ENCODE measurements around the gene CHCHD3. TPM values are rescaled to one million over a fixed set of nuclear protein-coding genes. Genes with fewer than 3 reads are reported as not detected.

CHCHD3 gene
- total RNA-seq, 1 donor from 2014 or later, result 75.5 TPM

GRCh38 chr7:132859199-132859598, 222.7 kb downstream of the CHCHD3 start:
- DNase-seq (ENCODE audit: low read depth), result no peak
- no peak overlapping the region for H3K4me3 ChIP-seq (ENCODE audit: low read depth, low read length)
- TF ChIP-seq CTCF (conservative IDR thresholded peaks at IDR 0.05; ENCODE audit: low read depth, low read length), result no peak

- DNase-seq (ENCODE audit: low read depth), result no peak
- H3K4me3 ChIP-seq (ENCODE audit: low read depth, low read length), result no peak overlapping the region
Measured at GRCh38 chr7:132858760-132859159, 223.1 kb downstream of the CHCHD3 start.

GRCh38 chr7:132858251-132858650, 223.6 kb downstream of the CHCHD3 start:
- no peak for DNase-seq (ENCODE audit: low read depth)
- no peak overlapping the region for H3K4me3 ChIP-seq (ENCODE audit: low read depth, low read length)
- no peak for TF ChIP-seq CTCF (conservative IDR thresholded peaks at IDR 0.05; ENCODE audit: low read depth, low read length)

More at GRCh38 chr7:132858760-132859159, 223.1 kb downstream of the CHCHD3 start:
- TF ChIP-seq CTCF (conservative IDR thresholded peaks at IDR 0.05; ENCODE audit: low read depth, low read length), result no peak

GRCh38 chr7:132857703-132858102, 224.2 kb downstream of the CHCHD3 start:
- no peak overlapping the region for H3K4me3 ChIP-seq (ENCODE audit: low read depth, low read length)
- no peak for TF ChIP-seq CTCF (conservative IDR thresholded peaks at IDR 0.05; ENCODE audit: low read depth, low read length)
- DNase-seq (ENCODE audit: low read depth), result no peak

GRCh38 chr7:132857031-132857430, 224.9 kb downstream of the CHCHD3 start:
- no peak overlapping the region for H3K4me3 ChIP-seq (ENCODE audit: low read depth, low read length)
- no peak for DNase-seq (ENCODE audit: low read depth)
- no peak for TF ChIP-seq CTCF (conservative IDR thresholded peaks at IDR 0.05; ENCODE audit: low read depth, low read length)

- DNase-seq (ENCODE audit: low read depth), result no peak
- no peak overlapping the region for H3K4me3 ChIP-seq (ENCODE audit: low read depth, low read length)
- no peak for TF ChIP-seq CTCF (conservative IDR thresholded peaks at IDR 0.05; ENCODE audit: low read depth, low read length)
Measured at GRCh38 chr7:132856416-132856815, 225.5 kb downstream of the CHCHD3 start.

GRCh38 chr7:132855901-132856300, 226.0 kb downstream of the CHCHD3 start:
- DNase-seq (ENCODE audit: low read depth), result no peak
- no peak for TF ChIP-seq CTCF (conservative IDR thresholded peaks at IDR 0.05; ENCODE audit: low read depth, low read length)
- H3K4me3 ChIP-seq (ENCODE audit: low read depth, low read length), result no peak overlapping the region
